ENCODE measurements around the gene DTD1. TPM values are rescaled to one million over a fixed set of nuclear protein-coding genes. Genes with fewer than 3 reads are reported as not detected.

Gene DTD1
- polyA plus RNA-seq, 1 donor, result 28.3 TPM

GRCh38 chr20:18702736-18703135 lies 114.9 kb downstream of the DTD1 start:
- no peak for DNase-seq

- DNase-seq, result no peak
These were observed 117.6 kb downstream of the DTD1 start for GRCh38 chr20:18705490-18705889.

- no peak for DNase-seq
These were observed 118.1 kb downstream of the DTD1 start for GRCh38 chr20:18705910-18706309.

DNA sequence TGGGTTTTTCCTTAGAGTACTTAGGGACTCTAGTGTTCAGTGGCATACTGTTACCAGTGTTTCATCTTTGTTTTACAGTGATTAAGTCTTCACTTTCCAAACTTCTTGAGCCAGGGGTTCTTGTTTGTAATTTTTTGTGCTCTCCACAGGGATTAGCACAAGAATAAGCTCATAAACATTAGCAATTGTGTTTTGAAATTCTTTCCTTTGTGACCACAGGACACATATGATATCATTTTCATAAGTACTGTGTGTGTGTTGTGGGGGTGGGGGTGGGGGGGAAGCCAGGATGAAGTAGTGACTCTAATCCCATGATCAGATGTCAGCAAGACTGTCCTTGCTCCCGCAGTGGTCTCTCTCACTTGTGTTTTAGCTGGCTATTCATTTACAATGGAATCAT lies 124.3 kb downstream of the DTD1 start:
- no peak for DNase-seq

- no peak for DNase-seq
These were observed 125.0 kb downstream of the DTD1 start for GRCh38 chr20:18712882-18713281.

GRCh38 chr20:18715564-18715963 lies 127.7 kb downstream of the DTD1 start:
- no peak for DNase-seq

- no peak for DNase-seq
These were observed 129.2 kb downstream of the DTD1 start for GRCh38 chr20:18717062-18717461.

DNA sequence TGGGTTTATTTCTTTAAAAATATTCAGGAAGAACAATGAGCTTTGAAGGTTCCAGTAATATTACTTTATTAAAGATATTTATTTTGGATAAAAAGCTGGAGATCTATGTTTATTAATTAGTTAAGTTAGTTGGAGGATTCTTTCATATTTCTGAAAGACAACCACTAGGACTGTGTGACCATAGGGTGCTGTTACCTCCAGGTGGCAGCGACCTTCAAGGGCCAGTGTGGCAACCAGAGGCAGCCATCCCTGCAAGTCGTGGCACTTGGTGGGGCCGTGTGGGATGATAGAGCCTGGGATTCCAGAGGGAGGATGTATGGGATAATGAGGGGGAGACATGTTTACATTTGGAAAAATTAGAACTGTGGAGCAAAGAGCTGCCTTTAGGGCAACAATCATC lies 130.3 kb downstream of the DTD1 start:
- DNase-seq, result no peak

DNA sequence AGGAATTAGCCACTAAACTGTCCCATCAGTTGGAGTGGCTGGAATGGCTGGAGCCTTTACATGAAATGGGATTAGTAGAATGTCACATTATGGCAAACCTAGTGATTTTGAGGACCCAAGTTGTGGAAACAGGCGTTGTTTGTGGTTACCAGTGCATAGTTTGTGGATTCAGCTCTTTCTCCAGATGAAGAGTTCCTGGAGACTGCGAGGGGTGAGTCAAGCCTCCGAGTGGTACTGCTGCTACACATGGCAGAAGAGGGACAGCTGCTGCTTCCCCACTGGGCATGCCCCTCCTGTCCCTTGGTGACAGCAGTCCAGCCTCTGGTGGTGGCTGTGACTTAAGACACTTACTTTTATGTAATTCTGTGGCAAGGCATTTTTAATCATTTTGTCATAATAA lies 131.6 kb downstream of the DTD1 start:
- no peak for DNase-seq

DNA sequence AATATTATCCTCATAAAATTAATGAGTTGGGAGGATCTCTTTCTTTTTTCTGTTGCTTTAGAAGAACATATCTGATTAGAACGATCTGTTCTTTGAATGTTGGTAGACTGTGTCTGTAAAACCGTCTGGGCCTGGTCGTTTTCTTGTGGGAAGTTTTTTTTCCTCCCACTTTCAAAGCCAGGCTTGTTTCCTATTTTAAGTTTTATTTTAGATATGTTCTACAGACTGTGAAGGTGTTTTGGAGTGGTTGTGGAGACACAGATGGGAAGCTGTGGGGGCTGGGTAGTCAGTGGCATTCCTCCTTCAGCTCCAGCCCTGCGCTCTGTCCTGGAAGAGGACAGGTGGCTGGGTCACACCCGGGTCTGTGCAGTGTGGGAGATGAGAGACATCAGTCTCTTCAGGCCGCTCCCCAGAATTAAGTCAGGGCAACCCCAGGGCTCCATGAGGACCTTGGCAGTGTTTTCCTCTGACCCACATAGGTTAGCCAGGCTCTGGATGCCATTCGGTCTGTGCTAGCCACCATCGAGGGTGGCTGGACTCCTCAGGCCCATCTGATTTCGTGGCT lies 133.8 kb downstream of the DTD1 start:
- DNase-seq, result no peak

DNA sequence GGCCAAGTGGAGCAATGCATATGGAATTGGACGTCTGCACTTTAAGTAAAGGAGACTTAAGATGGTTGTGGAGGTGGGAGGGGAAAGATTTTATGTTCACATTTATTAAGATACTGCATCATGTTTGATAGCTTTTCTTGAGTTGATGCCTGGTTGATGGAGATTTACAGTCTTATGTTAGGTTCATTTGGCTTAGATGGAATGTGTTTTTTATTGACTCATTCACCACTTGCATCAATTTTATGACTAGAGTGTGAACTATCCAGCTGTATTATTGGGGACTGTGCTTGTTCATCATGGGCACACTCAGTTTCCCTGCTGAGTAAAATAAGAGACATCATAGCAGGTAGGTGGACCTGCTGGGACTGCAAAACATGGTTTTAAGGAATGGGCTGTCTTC lies 134.5 kb downstream of the DTD1 start:
- DNase-seq, result no peak

DNA sequence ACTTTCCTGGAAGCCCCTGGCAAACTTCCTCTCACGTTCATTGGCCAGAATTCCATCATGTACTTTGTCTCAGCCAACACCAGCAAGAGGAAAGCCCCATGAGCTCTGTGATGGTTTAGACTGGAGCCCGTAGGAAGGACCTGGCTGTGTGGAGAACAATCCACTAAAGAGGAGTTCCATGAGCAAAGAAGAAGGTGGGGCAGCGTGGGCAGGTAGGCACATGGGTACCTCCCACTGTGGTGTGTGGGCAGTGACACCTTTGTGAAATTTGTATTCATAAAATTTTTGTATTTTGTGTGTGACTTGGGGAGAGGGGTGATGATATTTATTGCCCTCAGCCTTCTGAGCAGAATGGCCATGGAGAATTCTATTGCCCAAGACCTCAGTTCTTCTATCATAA lies 136.2 kb downstream of the DTD1 start:
- no peak for DNase-seq

- no peak for DNase-seq
These were observed 137.1 kb downstream of the DTD1 start for GRCh38 chr20:18724788-18725464.

DNA sequence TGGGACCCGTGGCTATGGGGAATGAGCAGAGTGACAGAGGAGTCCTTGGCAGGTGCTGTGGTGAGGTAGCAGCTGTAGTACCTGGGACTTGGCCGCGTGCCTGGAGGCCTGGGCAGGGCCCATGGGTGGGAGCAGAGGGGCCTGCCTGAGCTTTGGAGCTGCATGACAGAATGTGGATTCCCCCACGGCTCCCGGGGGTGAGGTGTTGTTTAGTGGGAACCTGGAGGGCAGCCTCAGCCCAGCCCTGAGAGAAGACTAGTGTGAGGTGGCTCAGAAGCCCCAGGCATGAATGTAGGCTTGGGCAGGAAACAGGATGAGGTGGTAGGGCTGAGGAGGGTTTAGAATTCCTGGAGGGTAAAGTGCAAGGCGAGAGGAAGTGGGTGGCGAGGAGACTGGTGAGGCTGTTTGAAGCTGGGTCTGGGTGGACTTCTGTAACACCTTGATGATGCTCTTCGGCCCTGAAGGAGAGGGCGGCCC lies 139.2 kb downstream of the DTD1 start:
- no peak for DNase-seq

DNA sequence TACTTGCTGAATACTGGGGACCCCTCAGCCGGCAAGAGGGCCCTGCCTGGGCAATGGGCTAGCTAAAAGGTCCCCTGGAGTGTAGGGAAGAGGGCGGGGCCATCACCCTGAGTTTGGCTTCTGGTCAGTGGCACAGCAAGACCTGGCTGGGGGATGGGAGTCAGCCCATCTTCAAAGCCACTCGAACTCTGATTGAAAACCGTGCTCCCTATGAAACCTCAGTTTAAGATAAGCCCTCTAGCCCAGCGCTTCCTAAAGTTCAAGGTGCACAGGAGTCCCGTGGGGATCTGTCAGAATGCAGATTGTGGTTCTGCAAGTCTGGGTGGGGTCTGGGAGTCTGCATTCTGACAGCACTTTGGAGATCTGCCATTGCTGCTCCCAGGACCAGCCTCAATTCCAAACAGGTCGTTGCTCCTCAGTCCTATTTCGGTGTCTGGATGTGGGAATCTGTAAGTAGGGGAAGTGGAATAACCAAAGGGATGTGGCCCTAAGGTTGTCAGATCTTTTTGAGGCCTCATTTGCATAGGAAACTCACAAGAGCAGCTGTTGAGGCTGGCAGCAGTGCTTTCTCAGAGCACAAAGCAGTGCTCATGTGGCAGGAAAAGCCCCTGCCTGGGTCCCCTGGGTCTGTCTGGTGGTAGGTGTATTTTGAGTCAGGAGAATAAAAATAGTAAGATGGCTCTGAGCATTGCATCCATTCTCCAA lies 140.5 kb downstream of the DTD1 start:
- DNase-seq, result no peak

- DNase-seq, result no peak
These were observed 141.0 kb downstream of the DTD1 start for GRCh38 chr20:18728870-18729224.

DNA sequence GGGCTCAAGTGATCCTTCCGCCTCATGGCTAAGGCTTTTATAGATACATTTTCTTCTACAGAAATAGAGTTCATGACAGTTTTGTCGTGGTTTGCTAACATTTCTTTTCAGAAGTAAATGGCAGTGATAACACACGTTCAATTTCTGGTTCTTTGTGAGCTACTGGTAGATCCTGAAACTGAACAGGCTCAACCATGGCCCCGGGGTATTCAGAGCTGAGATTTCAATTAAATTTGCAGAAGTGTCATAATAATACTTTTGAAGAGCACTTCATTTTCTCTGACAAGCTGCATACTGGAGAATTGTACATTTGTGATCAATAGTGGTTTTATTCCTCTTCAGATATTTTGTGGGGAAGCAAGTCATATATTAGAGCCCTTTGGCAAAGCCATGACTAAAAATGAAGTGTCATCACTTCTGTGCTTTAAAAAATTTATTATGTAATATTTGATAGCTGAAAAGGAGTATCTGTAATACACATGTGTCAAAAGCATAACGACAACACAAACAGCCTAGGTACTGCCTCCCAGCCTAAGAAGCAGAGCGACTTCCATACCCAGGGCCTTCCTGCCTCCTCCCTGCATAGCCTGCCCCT lies 141.5 kb downstream of the DTD1 start:
- no peak for DNase-seq

- no peak for DNase-seq
These were observed 144.1 kb downstream of the DTD1 start for GRCh38 chr20:18731940-18732339.

- no peak for DNase-seq
These were observed 146.8 kb downstream of the DTD1 start for GRCh38 chr20:18734525-18735189.

DNA sequence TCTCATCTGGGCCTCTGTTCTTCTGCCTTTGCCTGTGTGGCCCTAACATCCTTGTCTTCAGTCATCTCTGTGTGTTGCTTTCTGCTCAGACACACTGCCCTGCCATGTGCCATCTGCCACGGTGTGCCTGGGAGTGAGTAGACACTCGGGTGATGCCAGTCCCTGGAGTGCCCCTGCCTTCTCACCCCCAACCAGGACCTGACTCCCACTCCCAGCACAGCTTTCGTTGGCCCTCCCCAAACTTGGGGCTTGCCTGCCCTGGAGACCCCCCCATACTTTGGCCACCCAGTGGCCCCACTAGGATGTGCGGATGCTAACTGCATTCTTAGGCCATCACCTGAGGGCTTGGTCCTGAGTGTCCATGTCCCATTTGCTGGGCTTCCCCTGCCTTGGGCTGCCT lies 149.3 kb downstream of the DTD1 start:
- DNase-seq, result no peak

DNA sequence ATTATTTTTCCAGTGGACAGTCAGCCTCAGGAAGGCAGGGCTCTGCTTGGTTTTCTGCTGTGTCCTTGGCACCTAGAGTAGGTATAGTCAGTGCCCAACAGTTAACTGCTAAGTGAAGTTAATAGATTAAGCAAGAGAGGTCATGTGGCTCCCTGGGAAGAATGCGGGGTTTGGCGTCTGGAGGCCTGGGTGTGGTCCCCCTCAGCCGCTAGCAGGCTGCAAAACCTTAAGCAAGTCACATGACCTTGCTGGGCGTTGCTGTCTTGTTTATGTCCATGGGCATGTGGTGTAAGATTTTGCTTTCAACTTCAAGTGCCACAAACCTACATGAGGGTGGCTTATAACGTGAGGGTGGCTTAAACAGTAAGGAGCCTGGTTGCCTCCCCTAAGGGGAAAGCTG lies 150.2 kb downstream of the DTD1 start:
- DNase-seq, result no peak

GRCh38 chr20:18738888-18739287 lies 151.0 kb downstream of the DTD1 start:
- no peak for DNase-seq

DNA sequence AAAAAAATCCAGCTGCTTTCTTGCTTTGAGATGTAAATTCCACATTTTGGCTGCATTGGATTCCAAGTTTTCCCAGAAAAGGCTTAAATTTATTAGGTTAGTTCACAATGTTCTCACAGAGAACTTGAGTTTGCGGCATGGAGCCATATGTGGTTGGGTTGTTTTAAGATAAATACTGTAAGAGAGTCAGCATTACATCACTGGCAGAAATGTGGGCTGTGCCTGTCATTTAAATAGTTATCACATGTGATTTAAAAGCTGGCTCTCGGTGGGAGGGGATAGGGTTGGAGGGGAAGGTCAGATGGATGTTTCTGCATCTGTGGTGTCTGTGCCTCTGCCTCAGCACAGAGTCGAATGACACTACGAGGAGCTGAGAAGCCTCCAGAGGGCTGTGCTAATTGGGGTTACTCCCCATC lies 151.9 kb downstream of the DTD1 start:
- peak; percentile 74 for DNase-seq

Measured in left kidney (tissue), 2 donors.